Activated CD8-positive, alpha-beta T cell treated with anti-CD3 and anti-CD28 coated beads, Interleukin-2, amount 10 ng/mL, durations not matched to agents 7 days and 5 days (primary cell): ENCODE results near the gene ZFR2. TPM values are rescaled to one million over a fixed set of nuclear protein-coding genes. Genes with fewer than 3 reads are reported as not detected.

ENCODE experiments used
- ATAC-seq: fragments of 150-1000 bp; cut with Tn5 transposase; one replicate; pipeline ENCODE4 v1.10.0; 2021; ENCODE audit warnings: moderate library complexity
- CTCF ChIA-PET: fragments of 350-600 bp; sonication (Branson Sonifier 250); formaldehyde crosslinking; loops from one replicate; lab custom pipeline; 2021; ENCODE audit warnings: antibody characterized with exemption; lab: Charles Lee
- POLR2A ChIA-PET: fragments of 350-600 bp; sonication (Branson Sonifier 250); formaldehyde crosslinking; loops from one replicate; lab custom pipeline; 2021; ENCODE audit warnings: antibody characterized with exemption; lab: Charles Lee
- DNase-seq: peaks from one replicate; pipeline ENCODE4 v3.0.0-alpha.2; 2020
- H3K27ac Mint-ChIP-seq: one replicate; pipeline ENCODE4 v1.8.0; 2021; ENCODE audit warnings: mild to moderate bottlenecking, mixed read lengths
- H3K27me3 Mint-ChIP-seq: one replicate; pipeline ENCODE4 v1.8.0; 2021; ENCODE audit warnings: low read depth, mixed read lengths
- H3K36me3 Mint-ChIP-seq: one replicate; pipeline ENCODE4 v1.8.0; 2021; ENCODE audit warnings: low read depth, mixed read lengths
- H3K4me1 Mint-ChIP-seq: one replicate; pipeline ENCODE4 v1.8.0; 2021; ENCODE audit warnings: low read depth, mixed read lengths
- H3K4me3 Mint-ChIP-seq: one replicate; pipeline ENCODE4 v1.8.0; 2021; ENCODE audit warnings: mild to moderate bottlenecking, mixed read lengths
- H3K9me3 Mint-ChIP-seq: one replicate; pipeline ENCODE4 v1.8.0; 2022; ENCODE audit warnings: mixed read lengths; ENCODE audit not compliant: insufficient read depth
- total RNA-seq, 2 experiments: library from RNA; stranded (reverse); gene quantifications; one replicate each; pipeline ENCODE4 v1.2.3, GENCODE V29; 2021

The ZFR2 gene
- total RNA-seq, 2 experiments from 2014 or later = 0.24 to 0.42 TPM

GRCh38 chr19:3782330-3782729 is 86.5 kb downstream of the ZFR2 start:
- H3K4me3 Mint-ChIP-seq = no peak overlapping the region
- H3K27ac Mint-ChIP-seq = no peak overlapping the region
- POLR2A ChIA-PET = interaction anchor here (1.8 kb wide), 1 partner anchor 30 kb away, joined by 5 read pairs; no protein-coding TSS in a partner anchor
- peaks cover 18% of the 10 kb centered on the region for H3K9me3 Mint-ChIP-seq
- peaks cover 24% of the 10 kb centered on the region for H3K4me1 Mint-ChIP-seq
- H3K27me3 Mint-ChIP-seq = no peaks in the 10 kb centered on the region
- CTCF ChIA-PET = interaction anchor here (2.0 to 2.5 kb wide), 2 partner anchors 19 to 40 kb away, joined by 10 read pairs; partner anchors contain the start of gene MRPL54
- peaks cover 35% of the 10 kb centered on the region for H3K36me3 Mint-ChIP-seq
- ATAC-seq = no peak
- no peak for DNase-seq

DNA sequence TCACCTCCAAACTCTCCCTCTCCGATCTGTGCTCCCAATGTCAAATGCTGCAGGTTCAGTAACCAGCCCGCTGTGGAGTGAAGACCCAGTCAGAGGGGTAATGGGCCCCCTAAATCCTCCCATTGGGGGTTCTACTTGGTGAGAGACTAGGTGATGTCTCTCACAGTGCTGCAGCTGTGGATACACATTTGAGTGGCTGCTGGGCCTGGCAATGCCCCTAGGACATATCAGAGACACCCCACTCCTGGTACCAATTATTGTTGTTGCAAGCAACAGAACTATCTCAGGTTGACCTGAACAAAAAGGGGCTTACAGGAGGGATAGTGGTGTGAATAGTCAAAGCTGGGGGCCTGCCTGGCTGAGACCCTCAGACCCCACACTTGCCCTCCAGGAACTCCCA is 87.2 kb downstream of the ZFR2 start:
- Mint-ChIP-seq H3K4me3 (no peak overlapping the region), H3K27ac (no peak overlapping the region), H3K27me3 (no peaks in the 10 kb centered on the region), H3K36me3 (peaks cover 35% of the 10 kb centered on the region), H3K9me3 (peaks cover 18% of the 10 kb centered on the region), H3K4me1 (peaks cover 21% of the 10 kb centered on the region)
- DNase-seq (no peak), ATAC-seq (no peak)
- ChIA-PET POLR2A (interaction anchor here (1.8 kb wide), 1 partner anchor 31 kb away, joined by 5 read pairs; no protein-coding TSS in a partner anchor), CTCF (interaction anchor here (2.5 to 3.2 kb wide), 2 partner anchors 19 kb away, joined by 9 to 10 read pairs; partner anchors contain the start of gene MRPL54)

DNA sequence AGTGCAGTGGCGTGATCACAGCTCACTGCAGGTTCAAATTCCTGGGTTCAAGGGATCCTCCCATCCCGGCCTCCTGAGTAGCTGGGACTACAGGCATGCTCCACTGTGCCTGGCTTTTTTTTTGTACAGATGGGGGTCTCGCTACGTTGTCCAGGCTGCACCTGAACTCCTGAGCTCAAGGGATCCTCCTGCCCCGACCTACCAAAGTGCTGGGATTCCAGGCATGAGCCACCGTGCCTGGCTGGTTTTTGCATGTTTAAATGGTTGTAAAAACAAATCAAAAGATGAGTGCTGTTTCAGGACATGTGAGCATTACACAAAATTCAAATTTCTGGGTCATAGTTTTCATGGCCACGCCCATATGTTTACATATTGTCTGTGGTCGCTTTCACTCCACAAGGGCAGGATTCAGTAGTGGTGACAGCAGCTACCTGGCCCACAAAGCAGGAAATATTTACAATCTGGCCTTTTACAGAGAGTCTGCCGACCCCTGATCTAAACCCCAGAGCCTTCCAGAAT is 88.0 kb downstream of the ZFR2 start:
- Mint-ChIP-seq H3K36me3 (peaks cover 35% of the 10 kb centered on the region), H3K9me3 (peaks cover 18% of the 10 kb centered on the region), H3K27ac (no peak overlapping the region), H3K4me3 (no peak overlapping the region), H3K27me3 (no peaks in the 10 kb centered on the region), H3K4me1 (peaks cover 20% of the 10 kb centered on the region)
- DNase-seq (peak; percentile 42), ATAC-seq (no peak)
- ChIA-PET CTCF (interaction anchor here (3.2 kb wide), 1 partner anchor 18 kb away, joined by 9 read pairs; the partner anchor contains the start of gene MRPL54), POLR2A (interaction anchor here (0.9 to 1.2 kb wide), 2 partner anchors 18 to 20 kb away, joined by 3 read pairs; partner anchors contain the start of gene MRPL54)

DNA sequence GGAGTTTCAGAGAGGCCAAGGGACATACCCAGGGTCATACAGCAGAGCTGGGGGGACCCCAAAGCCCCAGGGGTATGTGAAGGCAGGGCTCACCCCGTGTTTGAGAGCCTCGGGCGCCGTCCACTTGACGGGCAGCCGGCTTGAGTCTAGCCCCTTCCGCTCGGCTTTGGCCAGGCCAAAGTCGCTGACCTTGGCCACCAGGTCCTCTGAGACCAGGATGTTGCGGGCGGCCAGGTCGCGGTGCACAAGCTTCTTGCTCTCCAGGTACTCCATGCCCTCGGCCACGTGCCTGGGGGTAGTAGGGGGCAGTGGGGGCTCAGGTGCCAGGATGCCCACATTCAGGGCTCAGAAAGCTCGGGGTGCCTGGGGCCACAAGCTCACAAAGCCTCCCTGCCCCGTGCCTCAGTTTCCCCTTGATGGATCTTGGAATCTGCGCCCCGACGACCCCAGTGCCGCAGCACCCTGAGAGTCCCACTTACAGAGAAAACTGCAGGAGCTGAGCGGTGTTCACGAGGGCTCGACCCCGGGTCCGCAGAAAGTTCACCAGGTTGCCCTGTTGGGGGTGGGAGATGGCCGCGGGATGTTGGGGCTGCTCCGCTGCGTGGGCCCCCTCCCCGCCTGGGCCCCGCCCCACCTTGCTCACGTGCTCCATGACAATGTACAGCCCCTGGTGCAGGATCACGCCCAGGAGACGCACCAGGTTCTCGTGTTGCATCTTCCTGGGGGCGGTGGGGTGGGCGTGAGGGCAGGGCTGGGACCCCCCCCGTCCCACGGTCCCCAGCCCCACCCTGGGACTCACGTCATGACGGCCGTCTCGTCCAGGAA is 89.7 kb downstream of the ZFR2 start:
- Mint-ChIP-seq H3K36me3 (peaks cover 31% of the 10 kb centered on the region), H3K4me1 (peaks cover 11% of the 10 kb centered on the region), H3K27me3 (no peaks in the 10 kb centered on the region), H3K4me3 (no peak overlapping the region), H3K9me3 (peaks cover 18% of the 10 kb centered on the region), H3K27ac (no peak overlapping the region)
- CTCF ChIA-PET = interaction anchor here (0.7 to 3.2 kb wide), 2 partner anchors 16 to 43 kb away, joined by 3 to 9 read pairs; partner anchors contain the start of gene MRPL54
- DNase-seq (no peak), ATAC-seq (no peak)
- POLR2A ChIA-PET = interaction anchor here (1.6 kb wide), 1 partner anchor 16 kb away, joined by 6 read pairs; the partner anchor contains the start of gene MRPL54

DNA sequence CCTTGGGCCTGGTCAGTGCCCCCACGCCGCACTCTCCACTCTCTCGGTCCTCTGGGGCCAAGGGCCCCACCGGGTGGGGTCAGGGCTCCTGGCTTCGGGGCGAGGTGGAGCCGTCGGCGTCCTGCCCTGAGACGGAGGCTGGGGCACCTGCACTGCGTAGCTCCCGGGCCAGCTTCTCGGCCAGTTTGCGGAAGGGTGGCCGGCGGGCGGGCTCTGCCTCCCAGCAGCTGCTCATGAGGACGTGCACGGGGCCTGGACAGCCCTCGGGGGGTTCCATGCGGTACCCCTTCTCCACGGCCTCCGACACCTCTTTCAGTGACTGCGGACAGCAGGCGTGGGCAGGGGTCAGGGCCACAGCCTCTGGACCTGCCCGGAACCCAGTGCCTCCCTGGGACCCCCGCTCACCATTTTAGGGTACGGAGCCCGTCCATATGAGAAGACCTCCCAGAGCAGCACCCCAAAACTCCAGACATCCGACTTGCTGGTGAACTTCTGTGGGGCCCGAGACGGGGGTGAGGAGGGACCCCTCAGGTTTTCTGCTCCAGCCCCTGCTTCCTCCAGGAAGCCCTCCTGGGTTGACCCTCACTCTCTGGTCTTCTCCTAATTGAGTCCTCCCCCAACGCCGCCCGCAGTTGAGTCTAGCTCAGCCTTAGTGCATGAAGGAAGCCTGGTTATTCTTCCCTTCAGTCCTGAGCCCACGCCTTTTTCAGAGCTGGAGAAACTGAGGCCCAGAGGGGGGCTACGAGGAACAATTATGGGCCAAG is 90.6 kb downstream of the ZFR2 start:
- no peak for ATAC-seq
- DNase-seq = no peak
- H3K4me3 Mint-ChIP-seq = no peak overlapping the region
- peaks cover 24% of the 10 kb centered on the region for H3K36me3 Mint-ChIP-seq
- peaks cover 18% of the 10 kb centered on the region for H3K9me3 Mint-ChIP-seq
- POLR2A ChIA-PET = interaction anchor here (1.6 kb wide), 1 partner anchor 16 kb away, joined by 6 read pairs; the partner anchor contains the start of gene MRPL54
- no peaks in the 10 kb centered on the region for H3K27me3 Mint-ChIP-seq
- H3K27ac Mint-ChIP-seq = no peak overlapping the region
- peaks cover 11% of the 10 kb centered on the region for H3K4me1 Mint-ChIP-seq
- CTCF ChIA-PET = interaction anchor here (3.2 kb wide), 1 partner anchor 16 kb away, joined by 9 read pairs; the partner anchor contains the start of gene MRPL54

DNA sequence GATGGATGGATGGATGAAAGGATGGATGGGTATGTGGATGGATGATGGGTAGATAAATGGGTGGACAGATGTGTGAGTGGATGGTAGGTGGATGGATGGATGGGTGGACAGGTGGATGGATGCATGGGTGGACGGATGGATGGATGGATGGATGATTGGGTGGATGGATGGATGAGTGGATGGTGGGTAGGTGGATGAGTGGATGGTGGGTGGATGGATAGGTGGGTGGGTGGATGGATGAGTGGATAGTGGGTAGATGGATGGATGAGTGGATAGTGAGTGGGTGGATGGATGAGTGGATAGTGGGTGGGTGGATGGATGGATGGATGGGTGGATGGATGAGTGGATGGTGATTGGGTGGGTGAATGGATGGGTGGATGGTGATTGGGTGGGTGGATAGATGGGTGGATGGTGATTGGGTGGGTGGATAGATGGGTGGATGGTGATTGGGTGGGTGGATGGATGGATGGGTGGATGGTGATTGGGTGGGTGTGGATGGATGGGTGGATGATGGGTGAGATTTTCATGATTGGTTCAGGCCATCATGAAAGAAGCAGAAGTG is 92.3 kb downstream of the ZFR2 start:
- Mint-ChIP-seq H3K27ac (no peak overlapping the region), H3K4me1 (peaks cover 15% of the 10 kb centered on the region), H3K36me3 (peaks cover 8% of the 10 kb centered on the region), H3K27me3 (no peaks in the 10 kb centered on the region), H3K4me3 (no peak overlapping the region), H3K9me3 (peaks cover 8% of the 10 kb centered on the region)
- ATAC-seq (no peak), DNase-seq (no peak)
- CTCF ChIA-PET = no interaction called here
- POLR2A ChIA-PET = no interaction called here

DNA sequence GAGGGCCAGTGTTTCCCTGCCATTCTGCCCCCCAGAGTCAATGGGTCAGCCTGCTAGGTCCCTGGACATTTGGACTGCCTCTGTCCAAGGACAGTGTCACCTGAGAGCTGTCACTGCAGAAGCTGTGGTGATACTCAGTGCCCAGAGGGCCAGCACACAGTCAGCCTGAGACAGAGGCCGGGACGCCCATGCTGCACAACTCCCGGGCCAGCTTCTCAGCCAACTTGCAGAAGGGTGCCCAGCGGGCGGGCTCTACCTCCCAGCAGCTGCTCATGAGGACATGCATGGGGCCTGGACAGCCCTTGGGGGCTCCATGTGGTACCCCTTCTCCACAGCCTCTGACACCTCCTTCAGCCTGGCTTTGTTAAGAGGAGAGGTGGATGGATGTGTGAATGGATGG is 93.0 kb downstream of the ZFR2 start:
- Mint-ChIP-seq H3K27me3 (no peaks in the 10 kb centered on the region), H3K9me3 (peaks cover under 1% of the 10 kb centered on the region), H3K4me3 (no peak overlapping the region), H3K4me1 (peaks cover 8% of the 10 kb centered on the region), H3K27ac (no peak overlapping the region), H3K36me3 (peaks cover under 1% of the 10 kb centered on the region)
- CTCF ChIA-PET = interaction anchor here (1.6 kb wide), 1 partner anchor 13 kb away, joined by 6 read pairs; the partner anchor contains the start of gene MRPL54
- ATAC-seq (no peak), DNase-seq (no peak)
- POLR2A ChIA-PET = no interaction called here

GRCh38 chr19:3775374-3775711 is 93.5 kb downstream of the ZFR2 start:
- CTCF ChIA-PET = interaction anchor here (1.6 kb wide), 1 partner anchor 13 kb away, joined by 6 read pairs; the partner anchor contains the start of gene MRPL54
- Mint-ChIP-seq H3K9me3 (no peaks in the 10 kb centered on the region), H3K4me3 (no peak overlapping the region), H3K27ac (no peak overlapping the region), H3K27me3 (no peaks in the 10 kb centered on the region), H3K36me3 (no peaks in the 10 kb centered on the region), H3K4me1 (peaks cover 7% of the 10 kb centered on the region)
- DNase-seq = no peak
- POLR2A ChIA-PET = interaction anchor here (0.6 kb wide), 1 partner anchor 12 kb away, joined by 3 read pairs; no protein-coding TSS in a partner anchor
- no peak for ATAC-seq

- H3K9me3 Mint-ChIP-seq = no peaks in the 10 kb centered on the region
- ChIA-PET CTCF (interaction anchor here (1.5 to 1.6 kb wide), 2 partner anchors 12 to 47 kb away, joined by 4 to 6 read pairs; partner anchors contain the start of gene MRPL54), POLR2A (interaction anchor here (0.6 kb wide), 1 partner anchor 11 kb away, joined by 3 read pairs; no protein-coding TSS in a partner anchor)
- no peak for DNase-seq
- peaks cover 7% of the 10 kb centered on the region for H3K4me1 Mint-ChIP-seq
- H3K4me3 Mint-ChIP-seq = no peak overlapping the region
- no peaks in the 10 kb centered on the region for H3K36me3 Mint-ChIP-seq
- H3K27me3 Mint-ChIP-seq = no peaks in the 10 kb centered on the region
- H3K27ac Mint-ChIP-seq = no peak overlapping the region
- ATAC-seq = no peak
Observed at GRCh38 chr19:3774621-3775373, 94.0 kb downstream of the ZFR2 start.

DNA sequence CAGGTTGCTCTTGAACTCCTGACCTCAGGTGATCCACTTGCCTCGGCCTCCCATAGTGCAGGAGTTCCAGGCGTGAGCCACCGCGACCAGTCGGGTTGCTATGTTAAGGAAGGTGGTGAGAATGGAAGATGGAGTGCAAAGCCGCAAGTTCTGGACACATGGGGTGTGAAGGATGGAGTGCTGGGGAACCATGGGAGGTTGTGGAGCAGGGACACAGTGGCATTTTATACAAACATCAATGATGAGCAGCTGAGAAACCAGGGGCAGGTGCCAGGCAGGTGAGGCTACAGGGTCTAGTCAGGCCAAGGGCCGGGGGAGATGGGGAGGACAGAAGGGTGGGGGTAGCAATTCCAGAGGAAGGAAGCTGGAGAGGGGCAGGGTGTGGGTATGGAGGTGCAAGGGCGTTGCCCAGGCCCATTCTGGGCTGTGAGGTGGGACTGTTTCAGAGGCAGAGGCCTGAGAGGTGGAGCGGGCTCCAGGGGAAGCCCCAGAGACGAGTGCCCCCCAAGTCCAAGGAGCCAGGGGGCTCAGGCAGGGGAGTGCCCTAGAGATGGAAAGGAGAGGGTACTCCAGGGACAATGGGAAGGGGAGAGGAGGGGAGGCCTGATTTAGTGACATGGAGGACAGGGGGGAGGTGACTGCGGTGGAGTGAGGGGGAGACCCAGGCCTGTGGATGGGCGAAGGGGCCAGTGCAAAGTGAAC is 94.9 kb downstream of the ZFR2 start:
- Mint-ChIP-seq H3K9me3 (no peaks in the 10 kb centered on the region), H3K4me1 (peaks cover 8% of the 10 kb centered on the region), H3K36me3 (peaks cover under 1% of the 10 kb centered on the region), H3K4me3 (no peak overlapping the region), H3K27ac (no peak overlapping the region), H3K27me3 (no peaks in the 10 kb centered on the region)
- ChIA-PET CTCF (interaction anchor here (1.3 to 1.6 kb wide), 3 partner anchors 11 to 48 kb away, joined by 3 to 6 read pairs (median 4); partner anchors contain the start of gene MRPL54), POLR2A (no interaction called here)
- ATAC-seq = no peak
- no peak for DNase-seq
